Small intestine (tissue), 16 donors: Measurements from ENCODE around the gene ZNF536. TPM values are rescaled to one million over a fixed set of nuclear protein-coding genes. Genes with fewer than 3 reads are reported as not detected.

Source experiments
- DNase-seq, 2 donors: peaks; one replicate each; pipeline versions ENCODE4 v3.0.0 to v3.0.0-alpha.2; 2013
- FAIRE-seq: peaks from 2 replicates; lab custom pipeline; 2012; peaks lifted over from hg19 to GRCh38; lab: Jason Lieb, UNC
- H3K27ac ChIP-seq, 3 donors: one replicate each; pipeline ENCODE4 v1.5.1; 2013; ENCODE audit warnings: low read length in 2 of 3, mild to moderate bottlenecking in 2 of 3, control low read depth in 1 of 3, inconsistent platforms in 1 of 3, low read depth in 1 of 3, moderate library complexity in 1 of 3
- H3K27me3 ChIP-seq, 3 donors: one replicate each; pipeline ENCODE4 v1.6.1; 2013; ENCODE audit warnings: low read length in 3 of 3, inconsistent platforms in 1 of 3; ENCODE audit not compliant: control insufficient read depth in 3 of 3, insufficient read depth in 3 of 3
- H3K36me3 ChIP-seq, 3 donors: one replicate each; pipeline ENCODE4 v1.6.1; 2013; ENCODE audit warnings: low read length in 3 of 3, inconsistent platforms in 1 of 3, low read depth in 1 of 3, mild to moderate bottlenecking in 1 of 3, moderate library complexity in 1 of 3; ENCODE audit not compliant: control insufficient read depth in 3 of 3, insufficient read depth in 2 of 3
- H3K4me1 ChIP-seq, 3 donors: one replicate each; pipeline ENCODE4 v1.6.1; 2013; ENCODE audit warnings: low read length in 2 of 3, inconsistent platforms in 1 of 3, low read depth in 1 of 3, mild to moderate bottlenecking in 1 of 3, moderate library complexity in 1 of 3; ENCODE audit not compliant: control insufficient read depth in 3 of 3, insufficient read depth in 2 of 3
- H3K4me3 ChIP-seq, 3 donors: one replicate each; pipeline ENCODE4 v1.5.1; 2013; ENCODE audit warnings: low read length in 3 of 3, control low read depth in 1 of 3, inconsistent platforms in 1 of 3, low read depth in 1 of 3, mild to moderate bottlenecking in 1 of 3, moderate library complexity in 1 of 3
- H3K9me3 ChIP-seq, 2 donors: one replicate each; pipeline ENCODE4 v1.6.1; 2013; ENCODE audit warnings: low read depth in 1 of 2, low read length in 1 of 2; ENCODE audit not compliant: control insufficient read depth in 2 of 2, insufficient read depth in 1 of 2
- WGBS, 3 donors: extraction: QIAGEN DNeasy Blood & Tissue Kit; methylation state at CpG; one replicate each; pipeline ENCODE4 v1.1.7; 2013; 5-methylcytosine and 5-hydroxymethylcytosine counted together
- long read RNA-seq, 10 donors: transcript quantifications; one replicate each; lab custom pipeline, GENCODE V29; 2026
- polyA plus RNA-seq, 4 donors: library from polyadenylated mRNA; stranded (reverse) in 3 of 4; unstranded in 1 of 4; fragments of 200-250 nt in 3 of 4; fragments of 120-200 nt in 1 of 4; gene quantifications; one replicate each; pipeline versions ENCODE4 v1.2.1 to v1.2.3, GENCODE V29; 2013
- donor health status: healthy with polysubstance abuse.
- donor health status: control.
- donor health status: control.
- donor health status: Bipolar disorder and iron deficiency.
- donor health status: healthy.

The ZNF536 gene
- 1 to 10 TPM in 1 of 4 donors, under 1 TPM in 2, not detected in 1; 0.27 to 3.3 (median 0.98) TPM for polyA plus RNA-seq
- long read RNA-seq, donor 1, partial matches to known transcripts: 0 of 2 reads
- long read RNA-seq, donor 1, other reads (novel, unspliced or antisense): 0 of 2 reads
- long read RNA-seq, donor 2: 0 reads
- long read RNA-seq, donor 3: 0 reads
- long read RNA-seq, donor 4: 0 reads
- long read RNA-seq, donor 5: 0 reads
- long read RNA-seq, donor 6: 0 reads
- long read RNA-seq, donor 7: 0 reads
- long read RNA-seq, donor 8: 0 reads
- long read RNA-seq, donor 9: 0 reads
- long read RNA-seq, donor 10, partial matches to known transcripts: 0 of 1 reads
- long read RNA-seq, donor 10, other reads (novel, unspliced or antisense): 0 of 1 reads

GRCh38 chr19:30371960-30372824 lies at the start of gene ZNF536:
ZNF536 (plus strand) TSS chr19:30372384; CDS start chr19:30443563, 71,179 bp downstream.
- Histone ChIP-seq H3K27me3 (peaks cover 5 to 30% (median 5%) of the 10 kb centered on the region in 3 donors), H3K9me3 (no peaks in the 10 kb centered on the region), H3K36me3 (no peaks in the 10 kb centered on the region), H3K4me1 (no peaks in the 10 kb centered on the region), H3K27ac (no peak within 1 kb of the TSS), H3K4me3 (no peak within 1 kb of the TSS)
- no peak for FAIRE-seq
- no peak for DNase-seq
- WGBS, 3 donors: 52 to 72% (median 55%) methylated on average over 9 of the region's 9 CpGs

DNA sequence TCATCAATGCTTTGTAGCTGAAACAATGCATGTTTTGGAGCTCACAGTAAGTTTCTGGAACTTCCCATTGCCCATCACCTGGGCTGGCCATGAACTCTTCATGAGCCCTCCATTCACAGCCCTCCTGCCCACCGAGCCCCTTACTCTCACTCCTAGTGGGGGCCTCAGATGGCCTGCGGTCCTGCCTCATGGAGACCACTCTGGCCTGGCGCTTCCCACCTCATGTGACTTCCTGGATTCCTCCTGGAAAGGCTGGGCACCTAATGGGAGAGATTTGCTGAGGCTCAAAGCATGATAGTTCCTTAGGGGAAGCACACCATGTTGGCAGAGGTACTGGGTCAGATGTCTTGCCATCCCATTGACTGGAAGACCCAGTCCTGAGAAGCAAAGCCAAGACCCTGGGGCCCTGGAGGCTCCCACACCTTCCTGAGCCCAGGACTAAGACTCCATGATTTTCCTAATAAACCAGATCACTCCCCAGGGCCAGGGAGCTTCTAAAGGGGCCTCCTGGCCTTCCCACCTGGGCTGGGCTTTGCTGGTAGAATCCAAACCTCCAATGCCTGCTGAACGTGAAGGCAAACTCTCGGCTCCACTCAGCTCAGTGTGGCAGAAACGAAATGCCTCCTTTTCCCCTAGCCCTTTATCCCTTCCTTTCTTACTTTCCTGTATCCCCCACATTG lies 49.4 kb upstream of the ZNF536 start:
- no peaks in the 10 kb centered on the region for H3K4me1 ChIP-seq
- 80 to 88% (median 81%) methylated on average over 6 of the region's 6 CpGs for WGBS, 3 donors
- DNase-seq (no peak), FAIRE-seq (no peak)
- H3K27ac ChIP-seq: no peak overlapping the region
- no peaks in the 10 kb centered on the region for H3K36me3 ChIP-seq
- no peaks in the 10 kb centered on the region for H3K9me3 ChIP-seq
- H3K4me3 ChIP-seq: no peak overlapping the region
- no peaks in the 10 kb centered on the region for H3K27me3 ChIP-seq

- Histone ChIP-seq H3K27ac (no peak overlapping the region), H3K4me1 (no peaks in the 10 kb centered on the region), H3K4me3 (no peak overlapping the region), H3K9me3 (no peaks in the 10 kb centered on the region), H3K27me3 (no peaks in the 10 kb centered on the region), H3K36me3 (no peaks in the 10 kb centered on the region)
- FAIRE-seq (no peak), DNase-seq (no peak)
These were observed 48.3 kb upstream of the ZNF536 start for GRCh38 chr19:30323904-30324303.

DNA sequence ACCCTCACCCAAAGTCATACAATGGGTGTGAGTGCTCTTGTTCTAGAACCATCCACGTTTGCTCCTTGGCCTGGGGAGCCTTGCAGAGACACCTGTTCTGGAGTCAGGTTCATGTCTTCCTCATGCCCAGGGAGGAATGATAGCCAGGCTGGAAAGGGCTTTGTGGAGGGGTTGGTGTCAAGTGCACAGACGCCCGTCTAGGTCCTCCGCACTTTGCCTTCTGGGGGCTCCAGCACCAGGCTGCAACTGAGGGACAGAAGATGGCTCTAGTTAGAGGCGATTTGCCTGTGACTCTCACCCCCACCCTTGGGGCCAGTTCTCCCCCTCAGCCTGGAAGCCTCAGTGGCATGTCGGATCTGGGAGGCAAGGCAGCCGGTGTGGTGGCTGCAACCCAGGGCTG lies 47.2 kb upstream of the ZNF536 start:
- DNase-seq (no peak), FAIRE-seq (no peak)
- no peaks in the 10 kb centered on the region for H3K27me3 ChIP-seq
- H3K9me3 ChIP-seq: no peaks in the 10 kb centered on the region
- H3K4me1 ChIP-seq: no peaks in the 10 kb centered on the region
- no peaks in the 10 kb centered on the region for H3K36me3 ChIP-seq
- 81 to 86% (median 85%) methylated on average over 7 of the region's 7 CpGs for WGBS, 3 donors
- no peak overlapping the region for H3K4me3 ChIP-seq
- no peak overlapping the region for H3K27ac ChIP-seq

- Histone ChIP-seq H3K27ac (no peak overlapping the region), H3K4me3 (no peak overlapping the region), H3K27me3 (no peaks in the 10 kb centered on the region), H3K36me3 (no peaks in the 10 kb centered on the region), H3K4me1 (no peaks in the 10 kb centered on the region), H3K9me3 (no peaks in the 10 kb centered on the region)
- no peak for DNase-seq
- 60 to 74% (median 73%) methylated on average over 12 of the region's 12 CpGs for WGBS, 3 donors
- FAIRE-seq: no peak
These were observed 46.4 kb upstream of the ZNF536 start for GRCh38 chr19:30325676-30326392.

GRCh38 chr19:30326393-30326710 lies 45.8 kb upstream of the ZNF536 start:
- no peak for FAIRE-seq
- H3K36me3 ChIP-seq: no peaks in the 10 kb centered on the region

GRCh38 chr19:30327331-30327730 lies 44.9 kb upstream of the ZNF536 start:
- DNase-seq (no peak), FAIRE-seq (no peak)
- H3K36me3 ChIP-seq: no peaks in the 10 kb centered on the region
- H3K4me1 ChIP-seq: no peaks in the 10 kb centered on the region
- no peaks in the 10 kb centered on the region for H3K9me3 ChIP-seq
- no peak overlapping the region for H3K27ac ChIP-seq
- H3K27me3 ChIP-seq: no peaks in the 10 kb centered on the region
- H3K4me3 ChIP-seq: no peak overlapping the region
- WGBS, 3 donors: 87 to 92% (median 90%) methylated on average over 3 of the region's 3 CpGs

More at GRCh38 chr19:30326393-30326710, 45.8 kb upstream of the ZNF536 start:
- Histone ChIP-seq H3K27ac (no peak overlapping the region), H3K27me3 (no peaks in the 10 kb centered on the region), H3K4me3 (no peak overlapping the region), H3K4me1 (no peaks in the 10 kb centered on the region), H3K9me3 (no peaks in the 10 kb centered on the region)
- WGBS, 3 donors: 70 to 84% (median 81%) methylated on average over 11 of the region's 11 CpGs
- no peak for DNase-seq

- no peaks in the 10 kb centered on the region for H3K27me3 ChIP-seq
- H3K27ac ChIP-seq: no peak overlapping the region
- no peaks in the 10 kb centered on the region for H3K36me3 ChIP-seq
- FAIRE-seq (no peak), DNase-seq (no peak)
- H3K4me3 ChIP-seq: no peak overlapping the region
- H3K4me1 ChIP-seq: no peaks in the 10 kb centered on the region
- WGBS, 3 donors: 88 to 95% (median 93%) methylated on average over 3 of the region's 3 CpGs
- H3K9me3 ChIP-seq: no peaks in the 10 kb centered on the region
These were observed 44.1 kb upstream of the ZNF536 start for GRCh38 chr19:30328096-30328495.
